Endodermal cell (in vitro differentiated cells): ENCODE measurements around the gene MPP1. TPM values are rescaled to one million over a fixed set of nuclear protein-coding genes. Genes with fewer than 3 reads are reported as not detected.

Source experiments
- DNase-seq: peaks from one replicate; pipeline ENCODE4 v3.0.0-alpha.2; 2017
- H3K27ac ChIP-seq: 2 replicates; pipeline ENCODE4 v1.5.1; 2013; ENCODE audit warnings: mild to moderate bottlenecking, low read depth, low read length, moderate library complexity
- H3K27me3 ChIP-seq: 2 replicates; pipeline ENCODE4 v1.6.1; 2013; ENCODE audit warnings: mild to moderate bottlenecking, low read length, moderate library complexity; ENCODE audit not compliant: insufficient read depth, control insufficient read depth, poor library complexity, severe bottlenecking
- H3K36me3 ChIP-seq: 2 replicates; pipeline ENCODE4 v1.7.0; 2013; ENCODE audit warnings: mild to moderate bottlenecking, low read length, moderate library complexity; ENCODE audit not compliant: control insufficient read depth, insufficient read depth
- H3K4me1 ChIP-seq: one replicate; pipeline ENCODE4 v1.7.0; 2013; ENCODE audit warnings: low read length; ENCODE audit not compliant: control insufficient read depth, insufficient read depth
- H3K4me3 ChIP-seq: 2 replicates; pipeline ENCODE4 v1.5.1; 2013; ENCODE audit warnings: mild to moderate bottlenecking, low read length, moderate library complexity
- H3K9ac ChIP-seq: 2 replicates; pipeline ENCODE4 v1.6.1; 2013; ENCODE audit warnings: mild to moderate bottlenecking, low read length, moderate library complexity; ENCODE audit not compliant: poor library complexity, severe bottlenecking; ENCODE audit errors: extremely low read depth
- H3K9me3 ChIP-seq: 2 replicates; pipeline ENCODE4 v1.6.1; 2013; ENCODE audit warnings: mild to moderate bottlenecking, low read length, moderate library complexity; ENCODE audit not compliant: control insufficient read depth
- H3K27ac Mint-ChIP-seq: 2 replicates; pipeline ENCODE4 v1.8.0; 2020; ENCODE audit warnings: mixed read lengths
- H3K27me3 Mint-ChIP-seq: 2 replicates; pipeline ENCODE4 v1.8.0; 2021; ENCODE audit warnings: mild to moderate bottlenecking, mixed read lengths; ENCODE audit not compliant: insufficient read depth
- H3K36me3 Mint-ChIP-seq: 2 replicates; pipeline ENCODE4 v1.8.0; 2020; ENCODE audit warnings: low read depth, mixed read lengths
- H3K4me1 Mint-ChIP-seq: 2 replicates; pipeline ENCODE4 v1.8.0; 2020; ENCODE audit warnings: mixed read lengths
- H3K4me3 Mint-ChIP-seq: 2 replicates; pipeline ENCODE4 v1.8.0; 2020; ENCODE audit warnings: mild to moderate bottlenecking, moderate library complexity, mixed read lengths
- H3K9me3 Mint-ChIP-seq: 2 replicates; pipeline ENCODE4 v1.8.0; 2020; ENCODE audit warnings: mild to moderate bottlenecking, mixed read lengths
- WGBS, 2 experiments: methylation state at CpG; one replicate each; pipeline versions ENCODE4 v1.1.5 to v1.1.7; 2013; ENCODE audit warnings: missing lambda C conversion rate in 2 of 2, mixed read lengths in 1 of 2; ENCODE audit not compliant: insufficient coverage in 1 of 2, insufficient read length in 1 of 2; 5-methylcytosine and 5-hydroxymethylcytosine counted together
- total RNA-seq, 2 donors: library from RNA; stranded (reverse); fragmentation: NEBNext Ultra II Directional in 1 of 2; extraction: Animal tissue kit (Norgen Biotek cat#: 25700) in 1 of 2; gene quantifications; 2 replicates in 1 of 2; 3 replicates in 1 of 2; pipeline ENCODE4 v1.2.1, GENCODE V29; 2021
- TF ChIP-seq, protein P1 (sequence below): fragments of 200-600 bp; sonication (generic); conservative IDR thresholded peaks from 2 replicates; pipeline ENCODE4 v1.5.0; 2021; ENCODE audit warnings: antibody characterized with exemption, mild to moderate bottlenecking

The MPP1 gene
- total RNA-seq, 2 donors from 2014 or later = 13.7 to 15.7 TPM

DNA sequence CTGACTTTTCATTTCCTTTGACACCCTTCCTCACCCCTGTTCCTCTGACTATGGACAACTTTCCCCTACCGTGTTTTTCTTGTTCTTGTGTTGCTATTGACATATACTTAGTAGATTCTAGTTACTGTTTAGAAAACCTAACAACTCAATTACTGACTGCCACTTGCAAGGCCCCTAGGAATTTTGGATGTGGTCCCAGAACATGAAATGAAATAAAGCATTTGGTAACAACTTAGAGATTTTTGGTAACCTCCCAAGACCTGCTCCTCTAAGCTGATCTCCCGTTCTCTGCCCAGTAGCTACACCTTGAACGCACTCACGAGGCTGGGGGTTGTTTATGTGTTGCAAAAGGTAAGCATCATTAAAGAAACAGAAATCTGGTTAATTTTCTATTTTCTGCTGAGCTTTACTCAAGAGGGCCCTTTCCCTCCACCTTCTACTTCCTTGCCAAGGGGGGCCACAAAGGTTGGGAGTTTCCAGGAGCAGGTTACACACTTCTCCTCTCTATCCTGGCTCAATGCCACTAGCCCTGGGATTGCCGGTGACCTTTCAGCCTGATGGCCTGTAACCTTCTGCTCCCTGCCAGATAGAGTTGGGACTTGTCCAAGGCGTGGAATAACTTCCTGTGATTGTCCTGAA, 74.9 kb downstream of the MPP1 start:
- H3K9me3 ChIP-seq = no peaks in the 10 kb centered on the region
- H3K36me3 Mint-ChIP-seq = no peaks in the 10 kb centered on the region
- no peaks in the 10 kb centered on the region for H3K27me3 Mint-ChIP-seq
- no peak overlapping the region for H3K27ac ChIP-seq
- DNase-seq = no peak
- H3K4me1 ChIP-seq = no peaks in the 10 kb centered on the region
- H3K9ac ChIP-seq = no peak overlapping the region
- no peak overlapping the region for H3K4me3 Mint-ChIP-seq
- WGBS, 2 experiments = 93% methylated on average over 5 of the region's 6 CpGs; no CpG with 5 or more reads in 1 of the 2 experiments
- no peak overlapping the region for H3K4me3 ChIP-seq
- TF ChIP-seq, protein P1, sequence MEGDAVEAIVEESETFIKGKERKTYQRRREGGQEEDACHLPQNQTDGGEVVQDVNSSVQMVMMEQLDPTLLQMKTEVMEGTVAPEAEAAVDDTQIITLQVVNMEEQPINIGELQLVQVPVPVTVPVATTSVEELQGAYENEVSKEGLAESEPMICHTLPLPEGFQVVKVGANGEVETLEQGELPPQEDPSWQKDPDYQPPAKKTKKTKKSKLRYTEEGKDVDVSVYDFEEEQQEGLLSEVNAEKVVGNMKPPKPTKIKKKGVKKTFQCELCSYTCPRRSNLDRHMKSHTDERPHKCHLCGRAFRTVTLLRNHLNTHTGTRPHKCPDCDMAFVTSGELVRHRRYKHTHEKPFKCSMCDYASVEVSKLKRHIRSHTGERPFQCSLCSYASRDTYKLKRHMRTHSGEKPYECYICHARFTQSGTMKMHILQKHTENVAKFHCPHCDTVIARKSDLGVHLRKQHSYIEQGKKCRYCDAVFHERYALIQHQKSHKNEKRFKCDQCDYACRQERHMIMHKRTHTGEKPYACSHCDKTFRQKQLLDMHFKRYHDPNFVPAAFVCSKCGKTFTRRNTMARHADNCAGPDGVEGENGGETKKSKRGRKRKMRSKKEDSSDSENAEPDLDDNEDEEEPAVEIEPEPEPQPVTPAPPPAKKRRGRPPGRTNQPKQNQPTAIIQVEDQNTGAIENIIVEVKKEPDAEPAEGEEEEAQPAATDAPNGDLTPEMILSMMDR = no peak
- H3K27me3 ChIP-seq = no peaks in the 10 kb centered on the region
- peaks cover 44% of the 10 kb centered on the region for H3K9me3 Mint-ChIP-seq
- H3K27ac Mint-ChIP-seq = no peak overlapping the region
- H3K4me1 Mint-ChIP-seq = peaks cover 3% of the 10 kb centered on the region
- H3K36me3 ChIP-seq = no peaks in the 10 kb centered on the region

DNA sequence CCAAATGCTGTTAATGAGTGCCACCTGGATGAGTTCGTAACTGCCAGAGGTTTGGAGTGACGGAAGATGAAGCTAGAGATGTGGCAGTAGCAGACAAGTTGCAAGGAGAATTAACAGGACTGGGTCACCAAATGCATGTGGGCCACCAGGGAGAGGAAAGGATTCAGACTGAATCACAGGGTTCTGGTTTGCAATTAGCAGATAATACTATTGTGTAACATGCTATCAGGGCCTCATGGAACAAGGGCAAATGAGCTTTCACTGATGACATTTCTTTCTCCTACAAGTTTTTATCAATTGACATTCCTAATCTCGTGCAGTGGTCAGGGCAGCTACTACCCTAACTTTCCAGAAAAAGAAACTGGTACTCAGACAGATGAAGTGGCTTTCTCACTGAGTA, 75.8 kb downstream of the MPP1 start:
- TF ChIP-seq, protein P1 = no peak
- H3K9ac ChIP-seq = no peak overlapping the region
- no peak overlapping the region for H3K27ac ChIP-seq
- no peaks in the 10 kb centered on the region for H3K36me3 ChIP-seq
- H3K27me3 ChIP-seq = no peaks in the 10 kb centered on the region
- peaks cover 52% of the 10 kb centered on the region for H3K9me3 Mint-ChIP-seq
- no peak overlapping the region for H3K4me3 ChIP-seq
- no peak overlapping the region for H3K4me3 Mint-ChIP-seq
- no peaks in the 10 kb centered on the region for H3K9me3 ChIP-seq
- 94 to 100% methylated on average over 2 to 3 of the region's 3 CpGs for WGBS, 2 experiments
- no peaks in the 10 kb centered on the region for H3K27me3 Mint-ChIP-seq
- no peaks in the 10 kb centered on the region for H3K36me3 Mint-ChIP-seq
- DNase-seq = no peak
- H3K4me1 Mint-ChIP-seq = peaks cover 3% of the 10 kb centered on the region
- no peaks in the 10 kb centered on the region for H3K4me1 ChIP-seq
- H3K27ac Mint-ChIP-seq = no peak overlapping the region

Other genes with a start within 250 kb of the MPP1 start
- gene CTAG1A, start 220.4 kb downstream of the MPP1 start, total RNA-seq = not detected
- gene CTAG1B, start 186.2 kb downstream of the MPP1 start, total RNA-seq = not detected
- gene CTAG2, start 151.9 kb downstream of the MPP1 start, total RNA-seq = not detected
- under 1 TPM; 0.13 to 0.55 TPM for gene GAB3, start 54.4 kb downstream of the MPP1 start, total RNA-seq
- gene DKC1, start 42.6 kb downstream of the MPP1 start, total RNA-seq = 10 to 100 TPM; 66.5 to 70.8 TPM
- gene SMIM9, start 29.2 kb upstream of the MPP1 start, total RNA-seq = not detected
- gene F8A1, start 80.9 kb upstream of the MPP1 start, total RNA-seq = 10 to 100 TPM; 23.2 to 27.7 TPM
- 1 to 10 TPM; 5.5 to 6.0 TPM for gene F8, start 217.2 kb upstream of the MPP1 start, total RNA-seq
- 10 to 100 TPM; 68.3 to 71.4 TPM for gene FUNDC2, start 221.4 kb upstream of the MPP1 start, total RNA-seq